ENCODE results near the gene PLCB1. TPM values are rescaled to one million over a fixed set of nuclear protein-coding genes. Genes with fewer than 3 reads are reported as not detected.

PLCB1 gene
- total and polyA plus RNA-seq, 2 experiments from 2014 or later: 8.0 to 17.6 TPM

DNA sequence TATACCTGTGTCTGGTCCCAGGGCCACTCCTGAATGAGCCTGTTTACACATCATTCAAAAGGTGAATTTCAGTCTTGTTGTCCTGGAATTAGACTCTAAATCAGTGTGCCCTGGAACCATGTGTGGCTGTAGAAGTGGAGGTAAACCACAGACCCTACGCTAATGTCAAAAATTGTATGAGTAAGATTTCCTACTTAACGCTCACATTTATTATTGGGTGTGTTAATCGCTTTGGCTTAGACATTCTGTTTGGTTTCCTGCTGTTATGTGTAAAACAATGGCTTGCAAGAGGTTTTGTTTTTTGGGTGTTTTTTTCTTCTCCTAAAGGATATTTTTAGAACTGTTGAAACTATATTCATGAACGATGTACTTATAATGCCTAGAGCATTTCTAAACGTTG, 19.3 kb downstream of the PLCB1 start:
- peaks cover 9% of the 10 kb centered on the region for H3K4me1 ChIP-seq (ENCODE audit: low read depth)
- no peak overlapping the region for H3K4me3 ChIP-seq
- H3K27ac ChIP-seq: no peak overlapping the region
- TF ChIP-seq, protein P1, sequence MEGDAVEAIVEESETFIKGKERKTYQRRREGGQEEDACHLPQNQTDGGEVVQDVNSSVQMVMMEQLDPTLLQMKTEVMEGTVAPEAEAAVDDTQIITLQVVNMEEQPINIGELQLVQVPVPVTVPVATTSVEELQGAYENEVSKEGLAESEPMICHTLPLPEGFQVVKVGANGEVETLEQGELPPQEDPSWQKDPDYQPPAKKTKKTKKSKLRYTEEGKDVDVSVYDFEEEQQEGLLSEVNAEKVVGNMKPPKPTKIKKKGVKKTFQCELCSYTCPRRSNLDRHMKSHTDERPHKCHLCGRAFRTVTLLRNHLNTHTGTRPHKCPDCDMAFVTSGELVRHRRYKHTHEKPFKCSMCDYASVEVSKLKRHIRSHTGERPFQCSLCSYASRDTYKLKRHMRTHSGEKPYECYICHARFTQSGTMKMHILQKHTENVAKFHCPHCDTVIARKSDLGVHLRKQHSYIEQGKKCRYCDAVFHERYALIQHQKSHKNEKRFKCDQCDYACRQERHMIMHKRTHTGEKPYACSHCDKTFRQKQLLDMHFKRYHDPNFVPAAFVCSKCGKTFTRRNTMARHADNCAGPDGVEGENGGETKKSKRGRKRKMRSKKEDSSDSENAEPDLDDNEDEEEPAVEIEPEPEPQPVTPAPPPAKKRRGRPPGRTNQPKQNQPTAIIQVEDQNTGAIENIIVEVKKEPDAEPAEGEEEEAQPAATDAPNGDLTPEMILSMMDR (IDR thresholded peaks at IDR 0.05; ENCODE audit: low read depth, low read length): no peak
- H3K36me3 ChIP-seq: no peaks in the 10 kb centered on the region
- no peaks in the 10 kb centered on the region for H3K9me3 ChIP-seq (ENCODE audit: low read depth)
- peak in 1 of 2 donors; percentile 40 for DNase-seq (ENCODE audit: low read depth in 1 of 2, low spot score in 1 of 2)
- H3K27me3 ChIP-seq: no peaks in the 10 kb centered on the region

DNA sequence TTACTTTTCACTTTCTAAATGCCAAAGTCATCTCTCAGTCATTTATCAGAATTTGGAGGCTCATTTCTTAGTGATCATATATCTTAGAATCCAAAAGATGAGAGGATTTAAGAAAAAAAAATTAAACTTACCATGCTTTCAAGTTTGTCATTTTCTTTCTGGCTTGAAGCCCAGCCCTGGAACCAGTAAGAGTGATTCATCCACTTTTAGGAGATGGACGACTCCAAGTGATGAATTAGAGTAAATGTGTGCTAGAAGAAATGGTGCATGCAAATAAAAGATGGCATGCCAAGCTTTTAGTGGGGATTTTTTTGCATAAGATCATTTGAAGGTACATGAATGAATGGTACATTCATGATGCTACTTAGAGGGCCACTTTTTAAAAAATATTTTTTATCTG, 20.1 kb downstream of the PLCB1 start:
- H3K4me3 ChIP-seq: no peak overlapping the region
- TF ChIP-seq, protein P1 (IDR thresholded peaks at IDR 0.05; ENCODE audit: low read depth, low read length): no peak
- H3K27ac ChIP-seq: no peak overlapping the region
- H3K27me3 ChIP-seq: no peaks in the 10 kb centered on the region
- no peaks in the 10 kb centered on the region for H3K9me3 ChIP-seq (ENCODE audit: low read depth)
- peaks cover 9% of the 10 kb centered on the region for H3K4me1 ChIP-seq (ENCODE audit: low read depth)
- DNase-seq (ENCODE audit: low read depth in 1 of 2, low spot score in 1 of 2): peak in 1 of 2 donors; percentile 63
- no peaks in the 10 kb centered on the region for H3K36me3 ChIP-seq

DNA sequence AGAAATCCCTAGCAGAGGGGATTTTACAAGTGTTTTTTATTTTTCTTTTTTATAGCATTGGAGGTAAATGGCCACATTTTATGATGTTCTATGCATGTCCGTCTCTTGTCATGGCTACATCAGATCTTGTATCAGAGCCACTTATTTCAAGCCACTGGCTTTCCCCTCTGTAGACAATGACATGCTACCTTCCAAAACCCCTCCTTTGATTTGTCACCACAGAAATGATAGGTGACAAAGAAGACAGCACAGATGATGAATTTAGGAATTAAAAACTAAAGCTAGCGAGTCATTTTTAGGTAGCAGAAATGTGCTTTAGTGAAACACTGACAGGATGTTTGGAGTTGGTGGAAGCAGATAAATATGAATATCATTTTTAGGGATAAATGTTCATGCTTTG, 20.8 kb downstream of the PLCB1 start:
- H3K27ac ChIP-seq: no peak overlapping the region
- no peak overlapping the region for H3K4me3 ChIP-seq
- TF ChIP-seq, protein P1 (IDR thresholded peaks at IDR 0.05; ENCODE audit: low read depth, low read length): no peak
- no peaks in the 10 kb centered on the region for H3K27me3 ChIP-seq
- no peaks in the 10 kb centered on the region for H3K9me3 ChIP-seq (ENCODE audit: low read depth)
- no peak for DNase-seq (ENCODE audit: low read depth in 1 of 2, low spot score in 1 of 2)
- peaks cover 9% of the 10 kb centered on the region for H3K4me1 ChIP-seq (ENCODE audit: low read depth)
- H3K36me3 ChIP-seq: no peaks in the 10 kb centered on the region

DNA sequence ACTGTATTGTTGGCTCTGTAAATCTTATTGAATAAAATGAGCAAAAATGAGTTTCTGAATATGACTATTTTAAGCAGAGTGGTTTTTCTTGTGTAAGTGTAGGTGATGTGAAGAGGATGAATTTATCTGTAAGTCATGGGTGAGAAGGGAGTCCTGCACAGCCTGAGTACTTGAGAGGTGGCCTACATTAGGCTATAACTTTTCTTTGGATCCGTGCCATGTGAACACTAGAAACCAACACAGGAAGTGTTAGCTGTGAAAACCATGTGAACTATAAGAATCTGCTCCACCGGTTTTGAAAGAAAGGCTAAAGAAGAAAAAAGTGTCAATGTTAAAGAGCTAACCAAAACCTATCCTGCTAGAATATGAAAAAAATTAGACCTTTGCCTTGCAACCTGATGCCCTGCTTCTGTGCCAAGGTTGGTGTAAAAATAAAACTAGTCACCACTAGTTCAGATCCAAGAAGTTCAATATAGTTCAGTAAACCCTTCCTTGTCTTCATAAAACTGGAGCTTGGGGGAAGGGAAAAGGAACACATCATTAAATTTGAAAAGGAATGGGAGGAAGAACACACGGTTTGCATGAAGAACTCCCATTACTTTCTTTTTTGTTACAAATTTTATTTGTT, 21.3 kb downstream of the PLCB1 start:
- Histone ChIP-seq H3K27ac (no peak overlapping the region), H3K4me1 (ENCODE audit: low read depth) (peaks cover 9% of the 10 kb centered on the region), H3K27me3 (no peaks in the 10 kb centered on the region), H3K4me3 (no peak overlapping the region), H3K36me3 (no peaks in the 10 kb centered on the region), H3K9me3 (ENCODE audit: low read depth) (no peaks in the 10 kb centered on the region)
- DNase-seq (ENCODE audit: low read depth in 1 of 2, low spot score in 1 of 2): peak; percentile 49 to 71
- TF ChIP-seq, protein P1 (IDR thresholded peaks at IDR 0.05; ENCODE audit: low read depth, low read length): no peak

DNA sequence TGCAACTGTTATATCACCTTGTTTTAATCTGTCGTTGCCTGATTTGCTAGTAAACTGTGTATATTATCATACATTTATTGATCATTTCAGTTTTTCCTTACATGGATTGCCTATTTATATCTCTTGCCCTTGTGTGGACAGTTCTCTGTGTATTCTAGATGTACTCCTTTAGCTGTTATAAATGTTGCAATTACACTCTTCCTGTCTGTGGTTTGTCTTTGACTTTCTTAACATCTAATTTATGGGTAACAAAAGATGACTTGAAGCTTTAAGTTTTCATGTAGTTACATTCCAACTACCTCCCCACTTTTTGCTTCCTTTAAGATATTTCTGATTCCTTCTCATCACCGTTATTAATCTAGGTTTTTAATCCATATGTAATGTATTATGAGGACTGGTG, 22.6 kb downstream of the PLCB1 start:
- no peak overlapping the region for H3K4me3 ChIP-seq
- TF ChIP-seq, protein P1 (IDR thresholded peaks at IDR 0.05; ENCODE audit: low read depth, low read length): no peak
- H3K27ac ChIP-seq: no peak overlapping the region
- H3K36me3 ChIP-seq: no peaks in the 10 kb centered on the region
- H3K27me3 ChIP-seq: no peaks in the 10 kb centered on the region
- H3K9me3 ChIP-seq (ENCODE audit: low read depth): no peaks in the 10 kb centered on the region
- H3K4me1 ChIP-seq (ENCODE audit: low read depth): peaks cover 9% of the 10 kb centered on the region
- DNase-seq (ENCODE audit: low read depth in 1 of 2, low spot score in 1 of 2): peak in 1 of 2 donors; percentile 40
